GM19025 (cell line): ENCODE data around the gene ANKRD18B.
"Not testable (repeated sequence)": the region's sequence is repeated elsewhere in the genome, so short reads cannot be mapped to it uniquely, and the experiment has no call there.

Experiments used
- ATAC-seq: cut with Tn5 transposase; IDR thresholded peaks from one replicate; pipeline ENCODE4 v1.9.1; 2021; ENCODE audit warnings: mild to moderate bottlenecking, low read depth, moderate library complexity; ENCODE audit not compliant: unreplicated experiment

Gene ANKRD18B

DNA sequence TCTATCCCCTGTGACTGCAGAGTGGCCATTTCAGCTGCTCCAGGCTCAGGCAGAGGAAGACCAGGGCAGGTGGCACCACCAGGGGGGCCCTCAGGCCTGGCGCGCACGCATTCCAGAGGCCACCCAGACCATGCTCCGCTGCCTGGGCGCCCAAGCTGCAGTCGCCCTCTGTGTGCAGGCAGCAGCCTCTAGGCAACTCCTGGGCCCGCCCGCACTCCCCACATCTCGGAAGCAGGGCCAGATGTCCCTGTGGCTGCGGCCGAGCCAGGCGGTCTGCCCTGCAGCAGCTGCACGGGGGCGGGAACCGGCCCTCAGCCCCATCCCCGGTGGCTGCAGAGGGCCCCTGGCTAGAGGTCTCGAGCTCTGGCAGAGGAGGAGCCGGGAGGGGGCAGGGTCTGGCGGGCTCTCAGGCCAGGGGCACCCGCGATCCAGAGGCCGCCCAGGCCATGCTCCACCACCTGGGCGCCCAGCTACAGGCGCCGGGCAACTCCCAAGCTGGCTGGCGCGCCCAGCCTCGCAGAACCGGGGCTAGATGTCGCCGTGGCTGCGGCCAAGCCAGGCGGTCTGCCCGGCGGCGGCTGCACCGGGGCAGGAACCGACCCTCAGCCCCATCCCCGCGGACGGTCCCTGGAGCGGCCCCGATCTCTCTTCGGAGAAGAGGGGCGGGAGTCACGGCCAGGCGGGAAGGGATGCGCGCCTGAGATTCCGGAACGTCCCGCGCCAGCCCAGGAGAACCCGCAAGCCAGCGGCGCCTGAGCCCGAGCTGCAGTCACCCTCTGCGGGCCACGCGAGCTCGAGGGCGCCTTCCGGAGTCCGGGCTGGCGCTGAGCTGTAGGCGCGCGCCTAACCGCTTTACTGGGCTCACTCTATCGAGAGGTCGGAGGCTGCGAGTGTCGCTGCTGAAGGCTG lies at the start of gene ANKRD18B:
TSS of gene ANKRD18B (plus strand) at position 855 of the 909 bp plus-strand sequence. CDS start 239 bp downstream, outside the sequence.
- ATAC-seq, result not testable (repeated sequence)

DNA sequence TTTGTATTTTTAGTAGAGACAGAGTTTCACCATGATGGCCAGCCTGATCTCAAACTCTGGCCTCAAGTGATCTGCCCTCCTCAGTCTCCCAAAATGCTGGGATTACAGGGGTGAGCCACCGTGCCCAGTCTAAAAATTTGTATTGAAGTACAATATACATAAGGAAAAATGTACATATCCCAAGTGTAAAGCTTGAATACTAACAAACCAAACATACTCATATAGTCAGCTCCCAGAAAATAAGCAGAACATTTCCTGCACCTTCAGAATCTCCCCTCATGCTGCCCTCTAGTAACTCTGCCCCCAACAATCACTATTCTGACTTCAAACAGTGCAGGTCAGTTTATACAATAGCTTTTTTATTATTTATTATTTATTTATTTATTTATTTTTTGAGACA lies 48.7 kb upstream of the ANKRD18B start:
- no peak for ATAC-seq

DNA sequence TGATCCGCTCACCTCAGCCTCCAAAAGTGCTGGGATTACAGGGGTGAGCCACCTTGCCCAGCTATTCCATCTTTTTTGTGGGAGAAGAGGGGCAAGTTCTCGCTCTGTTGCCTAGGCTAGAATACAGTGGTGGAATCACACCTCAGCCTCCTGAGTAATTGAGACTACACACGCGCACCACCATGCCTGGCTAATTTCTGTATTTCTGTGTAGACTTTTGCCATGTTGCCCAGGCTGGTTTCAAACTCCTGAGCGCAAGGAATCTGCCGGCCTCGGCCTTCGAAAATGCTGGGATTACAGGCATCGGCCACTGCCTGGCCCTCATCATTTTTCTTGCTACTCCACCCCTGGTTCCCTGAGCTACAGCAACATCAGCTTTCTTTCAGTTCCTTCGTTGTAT lies 47.5 kb upstream of the ANKRD18B start:
- no peak for ATAC-seq

DNA sequence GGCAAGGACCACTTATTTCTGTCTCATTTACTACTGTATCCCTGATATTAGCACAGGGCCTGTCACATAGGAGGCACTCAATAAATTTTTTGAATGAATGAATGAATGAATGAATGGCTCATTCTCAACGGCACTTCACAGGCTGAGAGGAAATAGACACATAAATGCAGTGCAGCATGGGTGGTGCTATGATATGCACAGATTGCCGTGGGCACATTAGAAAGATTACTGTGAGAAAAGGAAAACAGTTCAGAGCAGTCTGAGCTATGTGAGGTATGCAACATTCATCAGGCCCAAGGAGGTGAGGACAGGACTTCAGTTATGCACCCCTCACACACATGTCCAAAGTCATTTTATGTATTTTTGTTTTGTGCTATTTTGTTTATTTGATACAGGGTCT lies 43.9 kb upstream of the ANKRD18B start:
- no peak for ATAC-seq

DNA sequence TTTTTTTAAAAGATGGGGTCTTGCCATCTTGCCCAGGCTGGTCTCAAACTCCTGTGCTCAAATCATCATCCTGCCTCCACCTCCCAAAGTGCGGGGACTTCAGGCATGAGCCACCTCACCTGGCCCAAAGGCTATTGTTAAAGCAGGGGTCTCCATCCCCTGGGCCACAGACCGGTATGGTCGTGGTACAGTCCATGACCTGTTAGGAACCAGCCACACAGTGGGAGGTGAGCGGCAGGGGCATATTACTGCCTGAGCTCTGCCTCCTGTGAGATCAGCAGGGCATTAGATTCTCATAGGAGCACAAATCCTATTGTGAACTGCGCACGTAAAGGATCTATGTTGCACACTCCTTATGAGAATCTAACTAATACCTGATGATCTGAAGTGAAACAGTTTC lies 43.1 kb upstream of the ANKRD18B start:
- no peak for ATAC-seq

DNA sequence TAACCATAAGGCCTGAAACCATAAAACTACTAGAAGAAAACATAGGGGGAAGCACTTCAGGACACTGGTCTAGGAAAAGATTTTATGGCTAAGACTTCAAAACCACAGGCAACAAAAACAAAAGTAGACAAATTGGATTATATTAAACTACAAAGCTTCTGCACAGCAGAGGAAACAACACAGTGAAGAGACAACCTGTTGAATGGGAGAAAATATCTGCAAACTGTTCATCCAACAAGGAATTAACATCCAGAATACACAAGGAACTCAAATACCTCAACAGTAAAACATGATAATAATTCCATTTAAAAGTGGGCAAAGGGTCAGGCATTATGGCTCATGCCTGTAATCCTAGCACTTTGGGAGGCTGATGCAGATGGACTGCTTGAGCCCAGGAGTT lies 38.7 kb upstream of the ANKRD18B start:
- ATAC-seq, result not testable (repeated sequence)

DNA sequence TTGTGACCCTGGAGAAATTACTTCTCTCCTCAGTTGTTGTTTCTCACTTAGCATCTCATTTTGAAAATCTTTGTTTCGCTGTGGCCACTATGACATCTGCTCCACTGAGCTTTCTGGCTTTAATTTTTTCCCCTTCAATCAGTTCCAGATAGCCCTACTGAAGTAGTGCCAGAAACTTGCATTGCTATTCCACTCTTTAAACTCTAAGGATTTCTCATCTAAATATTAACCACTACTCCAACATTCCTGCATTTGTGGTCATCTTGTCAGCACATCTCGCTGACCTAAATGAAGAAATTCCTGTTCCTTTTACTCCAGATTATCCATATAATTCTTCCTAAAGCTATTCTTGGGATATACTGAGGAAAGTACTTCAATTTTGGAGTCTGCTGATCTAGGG lies 35.0 kb upstream of the ANKRD18B start:
- ATAC-seq, result no peak

DNA sequence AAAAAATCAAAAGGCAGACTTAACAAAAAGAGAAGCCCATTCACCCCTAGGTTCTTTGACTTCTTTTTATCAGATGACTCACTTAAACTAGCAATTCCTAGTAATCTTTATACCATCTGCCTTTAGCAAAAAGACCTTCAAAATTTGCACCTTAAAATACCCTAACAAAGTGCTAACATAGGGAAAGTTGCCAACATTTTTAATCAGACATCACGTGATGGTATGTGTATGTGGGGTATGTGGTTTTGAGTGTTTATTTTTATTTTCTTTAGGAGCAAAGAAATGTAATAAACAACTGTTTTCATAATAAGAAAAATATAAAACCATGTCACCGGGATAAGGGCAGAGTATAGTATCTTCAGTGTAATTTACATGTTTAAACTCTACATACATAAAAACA lies 30.2 kb upstream of the ANKRD18B start:
- ATAC-seq, result not testable (repeated sequence)

DNA sequence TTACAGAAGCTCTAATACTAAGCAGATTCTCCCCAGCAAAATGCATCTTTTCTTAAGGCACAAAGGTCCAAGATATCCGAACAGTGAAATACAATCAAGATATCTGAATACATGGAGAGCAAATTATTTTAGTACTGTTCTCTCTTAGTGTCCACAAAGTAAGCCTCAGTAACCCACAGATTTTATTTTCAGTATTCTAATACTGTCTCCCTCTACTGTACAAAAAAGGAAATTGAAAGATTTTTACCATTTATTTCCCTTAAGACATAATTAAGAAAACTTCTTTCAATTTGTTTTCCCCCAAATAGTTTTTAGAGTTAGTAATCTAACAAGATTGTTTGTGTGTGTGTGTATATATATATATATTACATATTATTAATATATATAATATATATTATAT lies 25.7 kb upstream of the ANKRD18B start:
- ATAC-seq, result no peak

DNA sequence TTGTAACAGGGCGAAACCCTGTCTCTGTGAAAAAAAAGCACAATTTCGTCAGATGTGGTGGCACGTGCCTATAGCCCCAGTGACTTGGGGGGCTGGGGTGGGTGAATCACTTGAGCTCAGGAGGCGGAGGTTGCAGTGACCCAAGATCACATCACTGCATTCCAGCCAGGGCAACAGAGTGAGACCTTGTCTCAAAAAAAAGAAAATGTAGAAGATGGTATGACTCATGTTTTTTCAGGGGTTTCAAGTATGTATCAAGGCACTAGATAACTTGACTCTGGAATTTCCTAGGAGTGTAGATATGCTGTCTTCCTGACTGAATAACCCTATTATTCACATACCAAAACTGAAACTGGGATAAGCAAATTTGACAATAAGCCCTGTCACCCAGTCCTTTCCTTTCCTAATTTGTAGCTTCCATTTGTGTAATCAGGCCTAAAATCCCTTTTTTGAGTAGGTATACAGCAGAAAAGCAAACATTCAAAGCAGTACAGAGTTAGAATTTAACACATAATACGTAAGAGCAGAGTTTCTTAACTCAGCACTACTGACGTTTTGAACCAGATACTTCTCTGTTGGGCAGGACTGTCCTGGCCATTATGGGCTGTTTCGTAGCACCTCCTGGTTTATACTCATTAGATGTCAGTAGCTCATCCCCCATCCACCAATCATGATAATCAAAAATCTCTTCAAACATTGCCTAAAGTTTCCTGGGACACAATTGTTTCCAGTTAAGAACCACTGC lies 17.3 kb upstream of the ANKRD18B start:
- ATAC-seq, result no peak

DNA sequence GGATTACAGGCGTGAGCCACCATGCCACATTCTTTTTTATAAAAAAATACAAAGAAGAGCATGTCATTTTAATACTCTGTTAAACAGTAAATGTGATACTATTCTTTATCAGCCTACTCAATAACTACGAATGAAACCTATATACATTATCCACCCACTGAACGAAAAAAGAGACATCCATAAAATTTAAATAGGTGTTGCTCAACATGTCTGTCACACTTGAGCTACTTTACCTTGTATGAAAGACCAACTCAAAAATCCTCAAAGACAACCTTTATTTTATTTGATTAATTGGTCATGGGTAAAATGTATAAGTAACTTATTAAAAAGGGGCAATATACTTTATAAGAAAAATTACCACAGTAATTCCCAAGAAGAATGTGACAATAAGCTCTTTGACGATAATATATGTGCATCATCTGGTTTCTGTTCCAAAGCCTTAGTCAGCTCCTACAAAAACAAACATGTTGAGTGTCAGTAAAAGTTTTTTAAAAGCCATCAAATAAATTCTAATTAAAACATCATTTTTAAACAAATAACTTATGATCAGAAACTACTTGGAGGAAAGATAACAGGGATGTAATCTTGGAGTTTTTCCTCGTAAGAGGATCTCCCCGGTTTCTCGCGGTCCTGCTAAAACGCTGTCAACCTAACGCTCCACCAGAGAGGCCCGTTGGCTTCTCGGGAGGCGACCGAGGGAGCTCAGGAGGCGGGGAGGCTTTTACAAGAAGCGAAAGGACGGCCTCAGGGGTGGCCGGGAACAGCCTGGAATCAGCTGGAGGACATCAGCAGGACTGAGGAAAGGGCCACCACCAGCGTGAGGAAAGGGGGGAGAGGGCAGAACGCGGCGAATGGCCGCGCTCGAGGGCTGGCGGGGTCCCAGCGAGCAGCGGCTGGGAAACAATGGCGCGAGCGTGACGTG lies 13.5 kb upstream of the ANKRD18B start:
- no peak for ATAC-seq

DNA sequence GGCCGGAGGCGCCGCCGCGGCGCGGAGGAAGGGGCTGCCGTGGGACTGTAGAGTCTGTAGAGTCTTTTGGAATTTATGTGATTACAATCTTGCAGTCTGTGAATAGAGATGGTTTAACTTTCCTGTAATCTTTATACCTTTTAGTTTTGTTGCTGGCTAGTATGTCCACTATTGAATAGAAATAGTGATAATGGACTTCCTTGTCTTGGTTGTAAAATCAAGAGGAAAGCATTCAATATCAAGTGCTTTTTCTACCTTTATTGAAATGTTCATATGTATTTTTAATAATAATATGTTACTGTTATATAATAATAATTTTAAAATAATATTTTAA lies 12.9 kb upstream of the ANKRD18B start:
- ATAC-seq, result not testable (repeated sequence)

DNA sequence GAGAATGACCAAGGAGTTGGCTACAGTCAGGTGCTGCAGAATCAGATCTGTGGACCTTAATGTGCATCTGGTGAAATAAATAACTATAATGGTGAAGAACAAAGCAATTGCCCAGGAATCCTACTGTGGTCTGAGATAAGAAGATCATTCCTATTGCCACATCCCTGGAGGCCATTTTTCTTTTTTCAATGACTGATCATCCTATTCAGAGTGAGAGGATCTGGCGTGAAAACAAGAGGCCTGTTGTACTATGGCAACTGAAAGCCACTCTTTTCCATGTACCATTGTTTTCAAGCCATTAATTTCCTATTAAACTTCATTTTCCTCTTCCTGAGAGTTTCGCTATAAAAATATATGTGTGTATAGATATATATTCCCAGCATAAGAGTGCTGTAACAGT lies 11.5 kb upstream of the ANKRD18B start:
- not testable (repeated sequence) for ATAC-seq

DNA sequence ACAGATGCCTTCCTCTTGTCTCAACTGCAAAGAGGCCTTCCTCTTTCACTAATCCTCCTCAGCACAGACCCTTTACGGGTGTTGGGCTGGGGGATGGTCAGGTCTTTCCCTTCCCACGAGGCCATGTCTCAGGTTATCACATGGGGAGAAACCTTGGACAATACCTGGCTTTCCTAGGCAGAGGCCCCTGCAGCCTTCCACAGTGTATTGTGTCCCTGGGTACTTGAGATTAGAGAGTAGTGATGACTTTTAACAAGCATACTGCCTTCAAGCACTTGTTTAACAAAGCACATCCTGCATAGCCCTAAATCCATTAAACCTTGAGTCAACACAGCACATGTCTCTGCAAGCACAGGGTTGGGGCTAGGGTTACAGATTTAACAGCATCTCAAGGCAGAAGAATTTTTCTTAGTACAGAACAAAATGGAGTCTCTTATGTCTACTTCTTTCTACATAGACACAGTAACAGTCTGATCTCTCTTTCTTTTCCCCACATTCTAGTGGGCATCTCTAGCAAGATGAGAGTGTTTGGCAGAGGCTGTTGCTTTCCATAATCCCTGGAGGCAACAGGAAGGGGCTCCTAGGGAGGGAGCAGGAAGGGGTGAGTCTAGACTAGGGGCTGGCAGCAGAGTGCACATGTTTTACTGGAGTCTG lies 8.6 kb upstream of the ANKRD18B start:
- ATAC-seq, result not testable (repeated sequence)

DNA sequence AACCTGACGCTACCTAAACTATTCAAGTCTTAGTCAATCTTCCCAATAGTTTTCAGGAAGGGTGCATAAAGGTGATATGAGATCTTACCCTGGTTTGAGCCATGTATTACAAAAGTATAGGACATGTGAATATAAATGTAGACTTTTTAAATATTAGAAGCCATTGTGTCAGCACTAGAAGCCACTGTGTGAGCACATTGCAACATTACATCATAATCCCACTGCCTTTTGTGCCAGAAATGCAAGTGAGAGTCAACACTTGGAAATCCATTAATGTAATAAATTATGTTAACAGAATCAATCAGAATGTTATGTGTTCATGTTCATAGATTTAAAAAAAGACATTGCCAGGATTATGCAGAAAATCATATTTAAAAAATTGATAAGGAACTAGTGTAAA lies 7.7 kb upstream of the ANKRD18B start:
- not testable (repeated sequence) for ATAC-seq

DNA sequence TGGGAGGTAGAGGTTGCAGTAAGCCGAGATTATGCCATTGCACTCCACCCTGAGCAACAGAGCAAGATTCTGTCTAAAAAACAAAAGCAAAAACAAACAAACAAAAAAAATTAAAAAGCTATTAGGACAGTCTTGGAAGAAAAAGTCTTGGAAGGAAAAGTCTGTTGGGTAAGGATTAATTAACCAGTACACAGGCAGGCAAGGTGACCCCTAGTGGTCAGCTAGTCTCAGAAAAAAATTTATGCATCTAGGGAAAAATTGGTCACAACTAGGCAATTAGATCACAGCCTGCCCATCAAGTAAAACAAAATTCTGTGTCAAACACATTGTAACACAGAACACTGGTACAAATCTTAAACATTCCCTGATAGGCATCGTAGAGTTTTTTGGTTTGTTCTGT lies 6.7 kb upstream of the ANKRD18B start:
- ATAC-seq, result no peak

DNA sequence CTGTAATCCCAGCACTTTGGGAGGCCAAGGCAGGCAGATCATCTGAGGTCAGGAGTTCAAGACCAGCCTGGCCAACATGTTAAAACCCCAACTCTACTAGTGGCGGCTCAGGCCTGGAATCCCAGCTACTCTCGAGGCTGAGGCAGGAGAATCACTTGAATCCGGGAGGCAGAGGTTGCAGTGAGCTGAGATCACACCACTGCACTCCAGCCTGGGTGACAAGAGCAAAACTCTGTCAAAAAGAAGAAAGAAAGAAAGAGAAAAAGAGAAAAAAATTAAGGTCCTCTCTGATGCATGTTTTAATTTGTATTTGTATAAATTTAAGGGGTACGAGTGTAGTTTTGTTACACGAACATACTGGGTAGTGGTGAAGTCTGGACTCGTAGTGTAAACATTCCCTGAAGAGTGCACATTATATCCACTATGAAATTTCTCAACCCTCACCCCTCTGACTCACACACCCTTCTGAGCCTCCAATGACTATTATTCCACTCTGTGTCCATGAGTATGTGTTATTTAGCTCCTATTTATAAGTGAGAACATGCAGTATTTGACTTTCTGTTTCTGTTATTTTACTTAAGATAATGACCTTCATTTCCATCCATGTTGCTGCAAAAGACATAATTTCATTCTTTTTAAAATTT lies 6.0 kb upstream of the ANKRD18B start:
- ATAC-seq, result not testable (repeated sequence)

DNA sequence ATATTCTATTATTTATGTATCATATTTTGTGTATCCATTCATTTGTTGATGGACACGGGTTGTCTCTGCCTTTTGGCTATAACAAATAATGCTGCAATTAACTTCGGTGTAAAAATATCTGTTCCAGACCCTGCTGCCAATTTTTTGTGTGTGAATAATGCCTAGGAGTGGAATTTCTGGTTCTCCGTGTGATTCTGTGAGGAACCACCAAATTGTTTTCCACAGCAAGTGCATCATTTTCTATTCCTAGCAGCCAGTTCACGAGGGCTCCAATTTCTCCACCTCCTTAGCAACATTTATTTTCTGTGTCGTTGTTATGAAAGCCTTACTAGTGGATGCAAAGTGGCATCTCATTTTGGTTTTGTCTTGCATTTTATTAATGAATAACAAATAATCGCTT lies 2.2 kb upstream of the ANKRD18B start:
- ATAC-seq, result not testable (repeated sequence)

DNA sequence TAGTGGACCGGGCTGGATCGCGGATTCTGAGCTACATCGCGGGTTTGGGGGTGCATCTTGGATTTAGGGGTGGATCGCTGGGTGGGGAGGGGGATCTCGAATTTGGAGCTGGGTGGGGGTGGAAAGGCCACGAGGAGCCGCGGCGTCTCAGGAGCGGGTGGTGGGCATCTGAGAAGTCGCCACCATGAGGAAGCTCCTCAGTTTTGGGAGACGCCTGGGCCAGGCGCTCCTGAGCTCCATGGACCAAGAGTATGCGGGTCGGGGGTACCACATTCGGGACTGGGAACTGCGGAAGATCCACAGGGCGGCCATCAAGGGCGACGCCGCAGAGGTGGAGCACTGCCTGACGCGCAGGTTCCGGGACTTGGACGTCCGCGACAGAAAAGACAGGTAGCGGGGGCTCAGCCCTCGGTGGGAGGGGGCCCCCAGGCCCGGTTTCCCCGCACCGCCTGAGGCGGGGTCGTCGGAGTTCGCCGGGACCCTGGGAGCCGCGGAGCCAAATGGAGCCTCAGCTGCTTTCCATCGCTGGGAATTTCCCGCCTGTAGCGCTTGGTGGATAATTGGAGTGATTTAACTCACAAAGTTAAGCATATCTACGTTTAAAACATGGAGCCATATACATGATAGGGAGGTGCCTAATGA lies 376 bp downstream of the ANKRD18B start:
- no peak for ATAC-seq
